Keratinocyte (primary cell): ENCODE results near the gene INHBB. TPM values are rescaled to one million over a fixed set of nuclear protein-coding genes. Genes with fewer than 3 reads are reported as not detected.

ENCODE experiments used
- DNase-seq: peaks from one replicate; pipeline ENCODE4 v3.0.0-alpha.2; 2011; ENCODE audit warnings: low read depth, missing footprints, low spot score
- FAIRE-seq: peaks from 2 replicates; lab custom pipeline; 2011; peaks lifted over from hg19 to GRCh38; lab: Jason Lieb, UNC
- H2AFZ ChIP-seq: 2 replicates; pipeline ENCODE4 v1.6.0; 2012; ENCODE audit warnings: low read length, control low read depth, inconsistent platforms; ENCODE audit not compliant: control insufficient read depth
- H3K27ac ChIP-seq: 2 replicates; pipeline ENCODE4 v1.5.1; 2011; ENCODE audit warnings: low read length; ENCODE audit not compliant: control insufficient read depth, insufficient read depth
- H3K27me3 ChIP-seq: 3 replicates; pipeline ENCODE4 v1.6.0; 2011; ENCODE audit warnings: low read length; ENCODE audit not compliant: control insufficient read depth, insufficient read depth; ENCODE audit errors: extremely low read depth
- H3K36me3 ChIP-seq, 2 experiments: 2 replicates in 1 of 2; 3 replicates in 1 of 2; pipeline ENCODE4 v1.5.1; 2011; ENCODE audit warnings: low read length in 2 of 2, mild to moderate bottlenecking in 1 of 2; ENCODE audit not compliant: control insufficient read depth in 2 of 2, insufficient read depth in 2 of 2; ENCODE audit errors: extremely low read depth in 1 of 2
- H3K4me1 ChIP-seq: 3 replicates; pipeline ENCODE4 v1.5.1; 2011; ENCODE audit warnings: low read length; ENCODE audit not compliant: control insufficient read depth, insufficient read depth; ENCODE audit errors: extremely low read depth
- H3K4me2 ChIP-seq: 3 replicates; pipeline ENCODE4 v1.6.0; 2011; ENCODE audit warnings: low read depth, low read length; ENCODE audit not compliant: control insufficient read depth, insufficient read depth; ENCODE audit errors: extremely low read depth
- H3K4me3 ChIP-seq, 3 experiments: fragments of 200-600 bp in 1 of 3; sonication (generic) in 1 of 3; 2 replicates in 2 of 3; 3 replicates in 1 of 3; pipeline ENCODE4 v1.5.1; 2011 to 2016; ENCODE audit warnings: low read length in 3 of 3, mild to moderate bottlenecking in 3 of 3, control low read depth in 2 of 3, inconsistent platforms in 1 of 3, low read depth in 1 of 3, mixed read lengths in 1 of 3, mixed run types in 1 of 3, moderate library complexity in 1 of 3; ENCODE audit not compliant: control insufficient read depth in 2 of 3, insufficient read depth in 2 of 3; ENCODE audit errors: extremely low read depth in 1 of 3
- H3K79me2 ChIP-seq: 2 replicates; pipeline ENCODE4 v1.6.0; 2012; ENCODE audit warnings: low read length; ENCODE audit not compliant: control insufficient read depth, insufficient read depth
- H3K9ac ChIP-seq: 3 replicates; pipeline ENCODE4 v1.6.0; 2011; ENCODE audit warnings: low read length; ENCODE audit not compliant: control insufficient read depth, insufficient read depth; ENCODE audit errors: extremely low read depth
- H3K9me1 ChIP-seq: 3 replicates; pipeline ENCODE4 v1.6.0; 2011; ENCODE audit warnings: low read length; ENCODE audit not compliant: control insufficient read depth, insufficient read depth; ENCODE audit errors: extremely low read depth
- H3K9me3 ChIP-seq: 2 replicates; pipeline ENCODE4 v1.5.1; 2012; ENCODE audit warnings: low read depth, low read length; ENCODE audit not compliant: control insufficient read depth
- H4K20me1 ChIP-seq: 3 replicates; pipeline ENCODE4 v1.6.0; 2011; ENCODE audit warnings: low read length; ENCODE audit not compliant: control insufficient read depth, insufficient read depth; ENCODE audit errors: extremely low read depth
- CTCF ChIP-seq, 3 experiments: IDR thresholded peaks in 1 of 3; conservative IDR thresholded peaks in 1 of 3; optimal IDR thresholded peaks in 1 of 3; 2 replicates in 2 of 3; 3 replicates in 1 of 3; pipeline versions ENCODE3 to v1.5.1; 2011; ENCODE audit warnings: low read length in 3 of 3, mild to moderate bottlenecking in 3 of 3, moderate library complexity in 2 of 3, control low read depth in 1 of 3, inconsistent platforms in 1 of 3; ENCODE audit not compliant: insufficient read depth in 2 of 3; ENCODE audit errors: extremely low read depth in 1 of 3
- EZH2 ChIP-seq: IDR thresholded peaks from one replicate; pipeline ENCODE4 v1.6.1; 2012; ENCODE audit warnings: inconsistent platforms, mild to moderate bottlenecking, low read length, moderate library complexity
- dilution Hi-C: fragments of 300-500 bp; cut with MboI; formaldehyde crosslinking; loops from one replicate; pipeline ENCODE4 v1.7.0; 2020; ENCODE audit warnings: low sequenced_read_pairs; ENCODE audit not compliant: extremely low pct_ligation_motif_present
- polyA plus RNA-seq, 5 experiments: library from polyadenylated mRNA; depleted of rRNA in 3 of 5; stranded (reverse) in 3 of 5; stranded (forward) in 1 of 5; unstranded in 1 of 5; fragments of >200 nt; gene quantifications; 1 replicate in 1 of 5; 2 replicates in 3 of 5; 3 replicates in 1 of 5; pipeline versions ENCODE4 v1.2.1 to v1.2.3, GENCODE V29; 2011 to 2012; ENCODE audit warnings: missing spikeins in 2 of 5, low read depth in 1 of 5, low replicate concordance in 1 of 5

Gene INHBB
- polyA plus RNA-seq, 1 donor (not counting 4 experiments of a cell fraction or from before 2014, with no cell fraction given): not detected

DNA sequence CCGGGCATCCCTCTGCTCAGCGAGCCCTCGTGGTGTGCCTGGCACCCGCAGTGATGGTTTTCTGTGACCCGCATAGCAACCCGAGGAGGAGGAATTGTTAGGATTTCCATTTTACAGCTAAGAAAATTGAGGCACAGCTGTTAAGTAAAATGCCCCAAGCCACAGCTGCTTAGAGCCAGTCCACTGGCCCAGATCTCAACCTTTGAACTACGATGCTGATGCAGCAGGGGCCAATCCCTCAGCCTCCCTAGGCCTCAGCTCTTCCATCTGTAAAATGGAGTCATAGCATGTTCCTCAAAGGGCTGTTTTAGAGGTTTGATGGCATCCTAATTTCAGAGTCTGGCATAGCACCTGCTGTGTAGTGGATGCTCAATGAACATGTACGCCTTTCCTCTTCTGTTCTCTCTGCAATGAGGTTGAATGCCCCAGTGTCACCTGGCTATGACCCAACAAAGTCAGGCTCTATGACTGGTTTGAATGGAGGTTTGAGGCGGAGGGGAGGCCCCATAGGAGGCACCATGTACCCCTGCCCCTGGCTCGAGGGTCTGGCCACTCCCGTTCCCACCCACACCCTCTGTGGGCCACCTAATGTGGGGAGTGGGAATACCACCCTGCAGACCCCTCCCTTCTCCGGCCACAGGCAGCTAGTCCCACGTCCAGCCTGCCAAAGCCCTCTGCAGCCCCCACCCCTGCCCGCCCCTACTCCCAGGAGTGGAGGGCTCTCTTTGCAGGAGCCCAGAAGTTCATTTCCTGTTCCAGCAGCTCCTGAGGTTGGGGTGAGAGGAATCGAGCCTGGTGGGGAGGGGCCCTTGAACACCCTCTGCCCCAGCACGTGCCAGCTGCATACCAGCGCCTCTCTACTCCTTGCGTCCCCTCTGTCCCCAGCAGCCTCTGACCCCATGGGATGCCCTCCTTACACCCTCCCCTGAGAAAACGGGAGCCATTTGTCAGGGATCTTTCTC is 31.0 kb downstream of the INHBB start:
- Histone ChIP-seq H3K4me2 (no peak overlapping the region), H4K20me1 (no peaks in the 10 kb centered on the region), H3K79me2 (no peaks in the 10 kb centered on the region), H3K9ac (no peak overlapping the region), H3K36me3 (no peaks in the 10 kb centered on the region), H3K9me3 (no peaks in the 10 kb centered on the region), H3K9me1 (no peaks in the 10 kb centered on the region), H3K4me3 (no peak overlapping the region), H3K27me3 (peaks cover 6% of the 10 kb centered on the region), H3K27ac (no peak overlapping the region), H3K4me1 (no peaks in the 10 kb centered on the region), H2AFZ (no peak overlapping the region)
- no peak for FAIRE-seq
- TF ChIP-seq CTCF (optimal IDR thresholded peaks at IDR 0.05 in 1 of 3, IDR thresholded peaks at IDR 0.05 in 1 of 3, conservative IDR thresholded peaks at IDR 0.05 in 1 of 3; ENCODE audit: extremely low read depth in 1 of 3, insufficient read depth in 2 of 3, low read length in 3 of 3) (no peak), EZH2 (no peak)
- no peak for DNase-seq
- dilution Hi-C loops: no loop called here

GRCh38 chr2:120378605-120379004 is 32.7 kb downstream of the INHBB start:
- no peak for DNase-seq
- no peak overlapping the region for H3K9ac ChIP-seq
- H3K4me3 ChIP-seq: no peak overlapping the region
- H3K27ac ChIP-seq: no peak overlapping the region
- H4K20me1 ChIP-seq: no peaks in the 10 kb centered on the region
- no peaks in the 10 kb centered on the region for H3K9me3 ChIP-seq
- no peaks in the 10 kb centered on the region for H3K79me2 ChIP-seq
- peaks cover 6% of the 10 kb centered on the region for H3K27me3 ChIP-seq
- no peak overlapping the region for H3K4me2 ChIP-seq
- no peak overlapping the region for H2AFZ ChIP-seq
- H3K4me1 ChIP-seq: no peaks in the 10 kb centered on the region
- H3K36me3 ChIP-seq: no peaks in the 10 kb centered on the region
- no peak for FAIRE-seq
- H3K9me1 ChIP-seq: no peaks in the 10 kb centered on the region
- TF ChIP-seq EZH2 (no peak), CTCF (optimal IDR thresholded peaks at IDR 0.05 in 1 of 3, IDR thresholded peaks at IDR 0.05 in 1 of 3, conservative IDR thresholded peaks at IDR 0.05 in 1 of 3; ENCODE audit: extremely low read depth in 1 of 3, insufficient read depth in 2 of 3, low read length in 3 of 3) (no peak)
- dilution Hi-C loops: no loop called here
